HEK293T (cell line): ENCODE measurements around the gene FOXO3.

Experiments used
- CTCF ChIA-PET: fragments of 350-600 bp; formaldehyde crosslinking; extraction: SDS; loops from one replicate; lab custom pipeline; 2021; ENCODE audit warnings: antibody characterized with exemption, inconsistent platforms; lab: Yijun Ruan, JAX
- POLR2A ChIA-PET: fragments of 350-600 bp; formaldehyde crosslinking; extraction: SDS; loops from one replicate; lab custom pipeline; 2020; ENCODE audit warnings: antibody characterized with exemption, inconsistent platforms; lab: Yijun Ruan, JAX
- DNase-seq: peaks from one replicate; pipeline ENCODE4 v3.0.0; 2012; ENCODE audit warnings: mixed read lengths; ENCODE audit errors: extremely low spot score
- ARNT ChIP-seq: fragments of 450-650 bp; IDR thresholded peaks from 2 replicates; pipeline ENCODE4 v1.6.1; 2017; ENCODE audit warnings: mild to moderate bottlenecking
- BHLHE40 ChIP-seq: fragments of 450-650 bp; IDR thresholded peaks from 2 replicates; pipeline ENCODE4 v1.6.1; 2016; ENCODE audit warnings: mild to moderate bottlenecking, moderate library complexity, borderline replicate concordance
- CTBP1 ChIP-seq: fragments of 450-650 bp; IDR thresholded peaks from 2 replicates; pipeline ENCODE4 v1.6.1; 2016; ENCODE audit warnings: borderline replicate concordance
- ELF4 ChIP-seq: fragments of 450-650 bp; IDR thresholded peaks from 2 replicates; pipeline ENCODE4 v1.6.1; 2017; ENCODE audit warnings: antibody characterized with exemption
- FOXA1 ChIP-seq: fragments of 450-650 bp; IDR thresholded peaks from 2 replicates; pipeline ENCODE4 v1.6.1; 2016; ENCODE audit warnings: mild to moderate bottlenecking
- FOXK2 ChIP-seq: fragments of 450-650 bp; IDR thresholded peaks from 2 replicates; pipeline ENCODE4 v1.6.1; 2016; ENCODE audit warnings: mild to moderate bottlenecking
- FOXM1 ChIP-seq: fragments of 450-650 bp; IDR thresholded peaks from 2 replicates; pipeline ENCODE4 v1.6.1; 2017; ENCODE audit warnings: mild to moderate bottlenecking, borderline replicate concordance
- HDGF ChIP-seq: fragments of 450-650 bp; IDR thresholded peaks from 2 replicates; pipeline ENCODE4 v1.6.1; 2017; ENCODE audit warnings: antibody characterized with exemption, borderline replicate concordance
- L3MBTL2 ChIP-seq: fragments of 450-650 bp; conservative IDR thresholded peaks from 2 replicates; pipeline ENCODE4 v1.6.1; 2016; ENCODE audit warnings: mild to moderate bottlenecking
- LEF1 ChIP-seq: fragments of 450-650 bp; IDR thresholded peaks from 2 replicates; pipeline ENCODE4 v1.6.1; 2017; ENCODE audit warnings: mild to moderate bottlenecking, borderline replicate concordance
- NFRKB ChIP-seq: fragments of 450-650 bp; IDR thresholded peaks from 2 replicates; pipeline ENCODE4 v1.6.1; 2016; ENCODE audit warnings: mild to moderate bottlenecking, moderate library complexity
- PKNOX1 ChIP-seq: fragments of 450-650 bp; IDR thresholded peaks from 2 replicates; pipeline ENCODE4 v1.6.1; 2016
- SP1 ChIP-seq: fragments of 450-650 bp; IDR thresholded peaks from 2 replicates; pipeline ENCODE4 v1.6.1; 2017
- SUZ12 ChIP-seq: fragments of 450-650 bp; IDR thresholded peaks from 2 replicates; pipeline ENCODE4 v1.6.1; 2016; ENCODE audit warnings: mild to moderate bottlenecking
- TARDBP ChIP-seq: fragments of 450-650 bp; IDR thresholded peaks from 2 replicates; pipeline ENCODE4 v1.6.1; 2016
- ZNF384 ChIP-seq: fragments of 450-650 bp; IDR thresholded peaks from 2 replicates; pipeline ENCODE4 v1.6.1; 2016

Gene FOXO3

GRCh38 chr6:108667993-108668392 is 107.3 kb downstream of the FOXO3 start:
- DNase-seq = peak; percentile 38
- POLR2A ChIA-PET = interaction anchor here (0.9 kb wide), 1 partner anchor 107 kb away, joined by 3 read pairs; the partner anchor contains the start of gene FOXO3
- TF ChIP-seq PKNOX1 (peak; percentile 81), SP1 (no peak)
- CTCF ChIA-PET = interaction anchor here (0.5 kb wide), 1 partner anchor 200 kb away, joined by 3 read pairs; no protein-coding TSS in a partner anchor

GRCh38 chr6:108669673-108670072 is 109.0 kb downstream of the FOXO3 start:
- TF ChIP-seq NFRKB (no peak), PKNOX1 (no peak), FOXA1 (no peak), CTBP1 (no peak)
- ChIA-PET CTCF (no interaction called here), POLR2A (no interaction called here)
- DNase-seq = no peak

- ChIA-PET POLR2A (interaction anchor here (0.8 to 1.1 kb wide), 2 partner anchors 13 to 112 kb away, joined by 3 to 5 read pairs; no protein-coding TSS in a partner anchor), CTCF (no interaction called here)
- TF ChIP-seq FOXM1 = no peak
- no peak for TF ChIP-seq NFRKB
- TF ChIP-seq FOXA1 = no peak
- no peak for TF ChIP-seq SP1
- TF ChIP-seq HDGF = no peak
- no peak for TF ChIP-seq ARNT
- TF ChIP-seq ELF4 = no peak
- no peak for TF ChIP-seq CTBP1
- no peak for TF ChIP-seq TARDBP
- no peak for TF ChIP-seq FOXK2
- TF ChIP-seq LEF1 = no peak
- no peak for TF ChIP-seq ZNF384
- no peak for TF ChIP-seq SUZ12
- DNase-seq = no peak
Observed at GRCh38 chr6:108671175-108671574, 110.5 kb downstream of the FOXO3 start.

GRCh38 chr6:108671790-108672189 is 111.1 kb downstream of the FOXO3 start:
- no peak for DNase-seq
- TF ChIP-seq CTBP1 = no peak
- no peak for TF ChIP-seq ARNT
- no peak for TF ChIP-seq FOXA1
- TF ChIP-seq FOXM1 = no peak
- no peak for TF ChIP-seq PKNOX1
- no peak for TF ChIP-seq FOXK2
- TF ChIP-seq ZNF384 = no peak
- TF ChIP-seq ELF4 = no peak
- no peak for TF ChIP-seq TARDBP
- no peak for TF ChIP-seq L3MBTL2
- ChIA-PET CTCF (interaction anchor here (0.6 kb wide), 1 partner anchor 113 kb away, joined by 4 read pairs; no protein-coding TSS in a partner anchor), POLR2A (interaction anchor here (1.1 kb wide), 1 partner anchor 113 kb away, joined by 5 read pairs; no protein-coding TSS in a partner anchor)

GRCh38 chr6:108672641-108673040 is 111.9 kb downstream of the FOXO3 start:
- ChIA-PET POLR2A (no interaction called here), CTCF (no interaction called here)
- DNase-seq = no peak
- no peak for TF ChIP-seq NFRKB
- no peak for TF ChIP-seq SP1
- no peak for TF ChIP-seq ELF4
- no peak for TF ChIP-seq HDGF
- no peak for TF ChIP-seq PKNOX1
- TF ChIP-seq ARNT = no peak
- no peak for TF ChIP-seq SUZ12
- no peak for TF ChIP-seq ZNF384
- no peak for TF ChIP-seq FOXA1
- no peak for TF ChIP-seq CTBP1
- TF ChIP-seq TARDBP = no peak
- no peak for TF ChIP-seq BHLHE40
- no peak for TF ChIP-seq L3MBTL2
- TF ChIP-seq FOXK2 = no peak
- TF ChIP-seq FOXM1 = no peak
- no peak for TF ChIP-seq LEF1

- ChIA-PET CTCF (no interaction called here), POLR2A (no interaction called here)
- no peak for TF ChIP-seq FOXM1
- TF ChIP-seq ZNF384 = no peak
- TF ChIP-seq CTBP1 = no peak
- TF ChIP-seq PKNOX1 = no peak
- no peak for TF ChIP-seq FOXA1
- TF ChIP-seq ELF4 = no peak
- TF ChIP-seq L3MBTL2 = no peak
- no peak for TF ChIP-seq SP1
- TF ChIP-seq ARNT = no peak
- TF ChIP-seq TARDBP = no peak
- no peak for TF ChIP-seq LEF1
- no peak for TF ChIP-seq BHLHE40
- no peak for TF ChIP-seq FOXK2
- no peak for TF ChIP-seq HDGF
- no peak for TF ChIP-seq NFRKB
- TF ChIP-seq SUZ12 = no peak
- no peak for DNase-seq
Observed at GRCh38 chr6:108673153-108673552, 112.4 kb downstream of the FOXO3 start.
